H1 (cell line): ENCODE results near the gene TNIK. TPM values are rescaled to one million over a fixed set of nuclear protein-coding genes. Genes with fewer than 3 reads are reported as not detected.

Source experiments
- CTCF ChIA-PET: fragments of 300-600 bp; sonication (Branson Sonifier 250); formaldehyde crosslinking; loops from one replicate; lab custom pipeline; 2021; ENCODE audit not compliant: partially characterized antibody; lab: Charles Lee
- POLR2A ChIA-PET: fragments of 300-600 bp; sonication (Branson Sonifier 250); formaldehyde crosslinking; loops from one replicate; lab custom pipeline; 2021; ENCODE audit warnings: inconsistent platforms; ENCODE audit not compliant: partially characterized antibody; lab: Charles Lee
- DNase-seq, 2 experiments: peaks; one replicate each; pipeline versions ENCODE4 v3.0.0 to v3.0.0-alpha.2; 2010 to 2022; ENCODE audit warnings: low spot score in 2 of 2, low read depth in 1 of 2, mixed read lengths in 1 of 2
- FAIRE-seq: peaks from 2 replicates; lab custom pipeline; 2011; peaks lifted over from hg19 to GRCh38; lab: Jason Lieb, UNC
- H2AFZ ChIP-seq: 2 replicates; pipeline ENCODE4 v1.8.1; 2012; ENCODE audit warnings: low read length, inconsistent platforms
- H2AK5ac ChIP-seq: 2 replicates; pipeline ENCODE4 v1.6.1; 2013; ENCODE audit warnings: low read depth, low read length
- H2BK120ac ChIP-seq: replicated peaks from 2 replicates; pipeline ENCODE3; 2013; ENCODE audit warnings: low read depth, low read length, inconsistent platforms
- H2BK12ac ChIP-seq: 2 replicates; pipeline ENCODE4 v1.6.1; 2013; ENCODE audit warnings: low read depth, low read length
- H2BK15ac ChIP-seq: 2 replicates; pipeline ENCODE4 v1.6.1; 2013; ENCODE audit warnings: low read length
- H2BK20ac ChIP-seq: 2 replicates; pipeline ENCODE4 v1.6.1; 2013; ENCODE audit warnings: low read length
- H2BK5ac ChIP-seq: 2 replicates; pipeline ENCODE4 v1.6.1; 2013; ENCODE audit warnings: low read depth, low read length
- H3K14ac ChIP-seq: 2 replicates; pipeline ENCODE4 v1.6.1; 2013; ENCODE audit warnings: inconsistent platforms; ENCODE audit not compliant: insufficient read length
- H3K18ac ChIP-seq: 2 replicates; pipeline ENCODE4 v1.6.1; 2013; ENCODE audit warnings: low read length; ENCODE audit errors: extremely low read depth
- H3K23ac ChIP-seq: 2 replicates; pipeline ENCODE4 v1.6.1; 2013; ENCODE audit warnings: inconsistent platforms; ENCODE audit not compliant: insufficient read length
- H3K23me2 ChIP-seq: 2 replicates; pipeline ENCODE4 v1.6.1; 2013; ENCODE audit warnings: low read depth, low read length
- H3K27ac ChIP-seq: 2 replicates; pipeline ENCODE4 v1.6.1; 2011; ENCODE audit warnings: low read depth, low read length, inconsistent platforms
- H3K27me3 ChIP-seq, 4 experiments: replicated peaks in 1 of 4; 1 replicate in 1 of 4; 2 replicates in 3 of 4; pipeline versions ENCODE4 v1.6.1 to v1.8.1; 2011 to 2013; ENCODE audit warnings: low read length in 3 of 4, mild to moderate bottlenecking in 3 of 4, inconsistent platforms in 2 of 4, mixed read lengths in 2 of 4, moderate library complexity in 1 of 4; ENCODE audit not compliant: control insufficient read depth in 3 of 4, insufficient read depth in 3 of 4; ENCODE audit errors: extremely low read depth in 1 of 4
- H3K36me3 ChIP-seq, 4 experiments: 2 replicates each; pipeline versions ENCODE4 v1.6.1 to v1.8.1; 2011 to 2013; ENCODE audit warnings: mild to moderate bottlenecking in 4 of 4, low read length in 3 of 4, moderate library complexity in 2 of 4, control low read depth in 1 of 4, inconsistent platforms in 1 of 4; ENCODE audit not compliant: insufficient read depth in 4 of 4, control insufficient read depth in 2 of 4
- H3K4ac ChIP-seq: replicated peaks from 2 replicates; pipeline ENCODE3; 2013; ENCODE audit warnings: low read length, low read depth, mixed read lengths, inconsistent platforms; ENCODE audit not compliant: insufficient read length
- H3K4me1 ChIP-seq, 4 experiments: replicated peaks in 1 of 4; 1 replicate in 1 of 4; 2 replicates in 3 of 4; pipeline versions ENCODE4 v1.6.1 to v1.8.1; 2011 to 2013; ENCODE audit warnings: low read length in 3 of 4, inconsistent platforms in 2 of 4, mixed read lengths in 1 of 4; ENCODE audit not compliant: insufficient read depth in 4 of 4, control insufficient read depth in 3 of 4
- H3K4me2 ChIP-seq, 2 experiments: 2 replicates each; pipeline versions ENCODE4 v1.6.1 to v1.8.1; 2011 to 2013; ENCODE audit warnings: low read depth in 2 of 2, low read length in 2 of 2, control low read depth in 1 of 2, inconsistent platforms in 1 of 2, mild to moderate bottlenecking in 1 of 2; ENCODE audit not compliant: insufficient read depth in 1 of 2
- H3K4me3 ChIP-seq, 4 experiments: fragments of 200-600, 300-600 bp in 1 of 4; sonication (generic), shearing (Covaris generic), sonication (Bioruptor Twin) in 1 of 4; 2 replicates each; pipeline versions ENCODE4 v1.5.1 to v1.8.1; 2011 to 2016; ENCODE audit warnings: low read length in 4 of 4, low read depth in 3 of 4, control low read depth in 2 of 4, inconsistent platforms in 2 of 4, mild to moderate bottlenecking in 2 of 4, mixed read lengths in 1 of 4, moderate library complexity in 1 of 4; ENCODE audit not compliant: insufficient read depth in 2 of 4; ENCODE audit errors: extremely low read depth in 1 of 4
- H3K56ac ChIP-seq: replicated peaks from 2 replicates; pipeline ENCODE3; 2013; ENCODE audit warnings: low read depth, mild to moderate bottlenecking, mixed read lengths, low read length, inconsistent platforms; ENCODE audit not compliant: insufficient read length
- H3K79me1 ChIP-seq: 2 replicates; pipeline ENCODE4 v1.6.1; 2013; ENCODE audit warnings: low read depth, low read length, control low read depth
- H3K79me2 ChIP-seq, 2 experiments: 2 replicates each; pipeline versions ENCODE4 v1.6.1 to v1.8.1; 2012 to 2013; ENCODE audit warnings: low read length in 2 of 2, mild to moderate bottlenecking in 2 of 2, inconsistent platforms in 1 of 2; ENCODE audit not compliant: insufficient read depth in 2 of 2, control insufficient read depth in 1 of 2
- H3K9ac ChIP-seq, 4 experiments: replicated peaks in 1 of 4; 1 replicate in 1 of 4; 2 replicates in 3 of 4; pipeline versions ENCODE4 v1.6.1 to v1.8.1; 2011 to 2013; ENCODE audit warnings: low read depth in 3 of 4, low read length in 3 of 4, control low read depth in 2 of 4, mild to moderate bottlenecking in 2 of 4, moderate library complexity in 2 of 4, inconsistent platforms in 1 of 4; ENCODE audit errors: extremely low read depth in 1 of 4
- H3K9me3 ChIP-seq, 2 experiments: 2 replicates each; pipeline versions ENCODE4 v1.6.1 to v1.8.1; 2012 to 2013; ENCODE audit warnings: mild to moderate bottlenecking in 2 of 2, moderate library complexity in 2 of 2, control low read depth in 1 of 2, inconsistent platforms in 1 of 2, low read depth in 1 of 2, low read length in 1 of 2, mixed read lengths in 1 of 2; ENCODE audit not compliant: insufficient read depth in 2 of 2
- H4K20me1 ChIP-seq, 2 experiments: replicated peaks in 1 of 2; 2 replicates each; pipeline versions ENCODE3 to v1.8.1; 2011 to 2013; ENCODE audit warnings: inconsistent platforms in 2 of 2, low read length in 2 of 2, mild to moderate bottlenecking in 1 of 2; ENCODE audit not compliant: insufficient read depth in 2 of 2, control insufficient read depth in 1 of 2
- H4K5ac ChIP-seq: 2 replicates; pipeline ENCODE4 v1.6.1; 2013; ENCODE audit warnings: low read length, low read depth, mixed read lengths, inconsistent platforms; ENCODE audit not compliant: insufficient read length
- H4K8ac ChIP-seq: 2 replicates; pipeline ENCODE4 v1.8.0; 2013; ENCODE audit warnings: mild to moderate bottlenecking, moderate library complexity, low read length, inconsistent platforms; ENCODE audit not compliant: insufficient read depth; ENCODE audit errors: extremely low read depth
- H4K91ac ChIP-seq: replicated peaks from 2 replicates; pipeline ENCODE3; 2013; ENCODE audit warnings: low read length, mixed read lengths, inconsistent platforms; ENCODE audit not compliant: insufficient read length
- EGR1 ChIP-seq: IDR thresholded peaks from 2 replicates; pipeline ENCODE4 v1.6.1; 2011; ENCODE audit warnings: low read depth, low read length, borderline replicate concordance
- FOSL1 ChIP-seq: IDR thresholded peaks from 2 replicates; pipeline ENCODE4 v1.6.1; 2011; ENCODE audit warnings: mild to moderate bottlenecking, low read depth, low read length, moderate library complexity; ENCODE audit not compliant: insufficient read depth
- HDAC2 ChIP-seq, 2 experiments: fragments of 300-600 bp in 1 of 2; sonication (generic) in 1 of 2; IDR thresholded peaks; 2 replicates each; pipeline ENCODE4 v1.6.1; 2011 to 2012; ENCODE audit warnings: low read depth in 2 of 2, low read length in 2 of 2, mild to moderate bottlenecking in 2 of 2, moderate library complexity in 2 of 2, borderline replicate concordance in 1 of 2, inconsistent platforms in 1 of 2
- KDM1A ChIP-seq: fragments of 200-600, 300-600 bp; sonication (generic); IDR thresholded peaks from 2 replicates; pipeline ENCODE4 v1.7.1; 2016; ENCODE audit warnings: mild to moderate bottlenecking, low read length, borderline replicate concordance
- MAX ChIP-seq: IDR thresholded peaks from 2 replicates; pipeline ENCODE4 v1.6.1; 2012; ENCODE audit warnings: inconsistent platforms
- POLR2AphosphoS5 ChIP-seq: IDR thresholded peaks from 2 replicates; pipeline ENCODE4 v1.6.1; 2011; ENCODE audit warnings: low read depth, low read length
- SP4 ChIP-seq: IDR thresholded peaks from 2 replicates; pipeline ENCODE4 v1.6.1; 2012; ENCODE audit warnings: low read length, inconsistent platforms
- WGBS, 2 experiments: shearing (Covaris generic) in 1 of 2; methylation state at CpG; one replicate each; pipeline versions ENCODE4 v1.1.6 to v1.1.7; 2013 to 2015; ENCODE audit warnings: low lambda C conversion rate in 2 of 2, mixed read lengths in 2 of 2, inconsistent platforms in 1 of 2, low coverage in 1 of 2, missing lambda C conversion rate in 1 of 2; ENCODE audit not compliant: insufficient replicate concordance in 2 of 2, insufficient coverage in 1 of 2, insufficient read length in 1 of 2; ENCODE audit errors: extremely low coverage in 1 of 2, missing lambda C conversion rate in 1 of 2; 5-methylcytosine and 5-hydroxymethylcytosine counted together
- polyA plus RNA-seq, 7 experiments: library from polyadenylated mRNA; depleted of rRNA in 3 of 7; stranded (reverse) in 5 of 7; unstranded in 2 of 7; fragments of >200 nt in 5 of 7; fragments of 200-250 nt in 2 of 7; gene quantifications; 1 replicate in 5 of 7; 2 replicates in 1 of 7; 4 replicates in 1 of 7; pipeline versions ENCODE4 v1.2.1 to v1.2.3, GENCODE V29; 2011 to 2013; ENCODE audit warnings: missing spikeins in 2 of 7, mixed read lengths in 2 of 7
- total RNA-seq: library from RNA; stranded (reverse); fragmentation: NEBNext Ultra II Directional; extraction: Animal tissue kit (Norgen Biotek cat#: 25700); gene quantifications from 2 replicates; pipeline ENCODE4 v1.2.1, GENCODE V29; 2021

The TNIK gene
- total and polyA plus RNA-seq, 2 of the 8 experiments (the other 6 are each of a cell fraction or from before 2014, with no cell fraction given) = 7.4 to 42.0 TPM

GRCh38 chr3:171431550-171431949 is 28.7 kb downstream of the TNIK start:
- Histone ChIP-seq H4K91ac (no peak overlapping the region), H3K79me1 (no peaks in the 10 kb centered on the region; the same call in 1 of the 2 replicates), H3K9ac (no peak overlapping the region), H2AK5ac (no peak overlapping the region), H2BK5ac (no peak overlapping the region), H2BK120ac (no peak overlapping the region), H2AFZ (no peak overlapping the region), H3K27ac (no peak overlapping the region), H4K8ac (no peak overlapping the region), H4K20me1 (no peaks in the 10 kb centered on the region), H3K4me1 (peaks cover 14 to 36% (median 22%) of the 10 kb centered on the region in 4 experiments), H3K14ac (no peak overlapping the region), H3K23ac (no peak overlapping the region), H3K18ac (no peak overlapping the region), H3K4me2 (no peak overlapping the region), H3K9me3 (peaks cover 0 to 2% of the 10 kb centered on the region in 2 experiments; a peak in 1 of 4 replicates), H4K5ac (no peak overlapping the region), H3K79me2 (peaks cover 0 to 45% of the 10 kb centered on the region in 2 experiments; a peak in 2 of 4 replicates), H3K36me3 (no peaks in the 10 kb centered on the region), H3K4me3 (no peak overlapping the region), H2BK15ac (no peak overlapping the region), H2BK12ac (no peak overlapping the region), H3K56ac (no peak overlapping the region), H2BK20ac (no peak overlapping the region), H3K23me2 (0 out of 2 replicates have a peak, but pooled peaks cover 5% of the 10 kb centered on the region), H3K4ac (no peak overlapping the region), H3K27me3 (no peaks in the 10 kb centered on the region)
- ChIA-PET CTCF (no interaction called here), POLR2A (no interaction called here)
- DNase-seq = no peak
- FAIRE-seq = no peak
- TF ChIP-seq HDAC2 (IDR thresholded peaks at IDR 0.05; ENCODE audit: borderline replicate concordance in 1 of 2, low read depth in 2 of 2, low read length in 2 of 2) (peak in 1 of 2 experiments; percentile 72; a peak in 1 of 4 replicates), KDM1A (peak; percentile 92), FOSL1 (no peak), MAX (no peak), POLR2AphosphoS5 (no peak), EGR1 (no peak), SP4 (no peak)
- WGBS, 2 experiments = 88% methylated on average over 1 of the region's 1 CpG; no CpG with 5 or more reads in 1 of the 2 experiments
